HCT116 (cell line): ENCODE data around the gene NCOR1. TPM values are rescaled to one million over a fixed set of nuclear protein-coding genes. Genes with fewer than 3 reads are reported as not detected.

ENCODE experiments used
- ATAC-seq: fragments of 200-7000 bp; cut with Tn5 transposase; 2 replicates; pipeline ENCODE4 v1.9.1; 2020; ENCODE audit warnings: mild to moderate bottlenecking, moderate library complexity
- BruUV-seq: library from RNA; stranded (reverse); fragments of 400-500 nt; replicated peaks from 2 replicates; lab custom pipeline; 2021; lab: Mats Ljungman, UMichigan
- CTCF ChIA-PET: fragments of 300-600 bp; sonication (Branson Sonifier 250); formaldehyde crosslinking; loops from one replicate; lab custom pipeline; 2021; ENCODE audit warnings: antibody characterized with exemption; lab: Charles Lee
- POLR2A ChIA-PET: fragments of 300-600, 350-600 bp; sonication (Branson Sonifier 250); formaldehyde crosslinking; loops from one replicate; lab custom pipeline; 2021; ENCODE audit warnings: antibody characterized with exemption; lab: Charles Lee
- RAD21 ChIA-PET, 2 experiments: fragments of 300-600 bp; sonication (Branson Sonifier 250); formaldehyde crosslinking; loops; one replicate each; lab custom pipeline; 2023; ENCODE audit warnings: low total read pairs in 2 of 2; ENCODE audit not compliant: uncharacterized antibody in 2 of 2, unreplicated experiment in 2 of 2, low non-redundant PET in 1 of 2; lab: Charles Lee
- DNase-seq: peaks from one replicate; pipeline ENCODE4 v3.0.0-alpha.2; 2010; ENCODE audit warnings: low read depth, low spot score
- H2AFZ ChIP-seq: fragments of 200-600 bp; shearing (Covaris generic), sonication (generic); 2 replicates; pipeline ENCODE4 v1.6.1; 2017; ENCODE audit warnings: low read depth, mixed run types, mixed read lengths, antibody characterized with exemption, low read length; ENCODE audit not compliant: poor library complexity, severe bottlenecking
- H3K27ac ChIP-seq: 2 replicates; pipeline ENCODE4 v1.5.1; 2012; ENCODE audit warnings: low read depth, low read length
- H3K27me3 ChIP-seq: fragments of 200-600 bp; sonication (generic); 2 replicates; pipeline ENCODE4 v1.6.1; 2016; ENCODE audit warnings: mixed run types, low read length, mixed read lengths; ENCODE audit not compliant: insufficient read depth
- H3K36me3 ChIP-seq, 2 experiments: fragments of 200-500 bp in 1 of 2; fragments of 200-600 bp in 1 of 2; sonication (Bioruptor generic) in 1 of 2; sonication (generic) in 1 of 2; 2 replicates each; pipeline versions ENCODE4 v1.5.1 to v1.6.1; 2014 to 2016; ENCODE audit warnings: low read length in 2 of 2, inconsistent platforms in 1 of 2, mixed read lengths in 1 of 2, mixed run types in 1 of 2; ENCODE audit not compliant: insufficient read depth in 2 of 2, control insufficient read depth in 1 of 2
- H3K4me1 ChIP-seq, 2 experiments: fragments of 200-600 bp in 1 of 2; sonication (generic) in 1 of 2; 2 replicates each; pipeline versions ENCODE4 v1.5.1 to v1.6.1; 2012 to 2017; ENCODE audit warnings: low read length in 2 of 2, inconsistent platforms in 1 of 2, mild to moderate bottlenecking in 1 of 2, mixed read lengths in 1 of 2, mixed run types in 1 of 2, moderate library complexity in 1 of 2; ENCODE audit not compliant: insufficient read depth in 2 of 2, control insufficient read depth in 1 of 2
- H3K4me2 ChIP-seq: fragments of 200-600 bp; sonication (generic); 2 replicates; pipeline ENCODE4 v1.6.1; 2017; ENCODE audit warnings: mixed run types, low read length, mixed read lengths
- H3K4me3 ChIP-seq, 2 experiments: fragments of 200-600 bp in 1 of 2; sonication (generic) in 1 of 2; replicated peaks in 1 of 2; 2 replicates each; pipeline ENCODE4 v1.5.1; 2011 to 2016; ENCODE audit warnings: low read length in 2 of 2, control low read depth in 1 of 2, low read depth in 1 of 2, mild to moderate bottlenecking in 1 of 2, mixed read lengths in 1 of 2, mixed run types in 1 of 2
- H3K79me2 ChIP-seq: fragments of 200-600 bp; sonication (generic); 2 replicates; pipeline ENCODE4 v1.6.1; 2017; ENCODE audit warnings: mild to moderate bottlenecking, mixed run types, low read length, moderate library complexity, mixed read lengths; ENCODE audit not compliant: insufficient read depth
- H3K9ac ChIP-seq: fragments of 200-600 bp; sonication (generic); 2 replicates; pipeline ENCODE4 v1.6.1; 2016; ENCODE audit warnings: low read length, mixed read lengths
- H3K9me2 ChIP-seq: fragments of 200-600 bp; sonication (generic), shearing (Covaris generic); 2 replicates; pipeline ENCODE4 v1.6.1; 2017; ENCODE audit warnings: mixed run types, mild to moderate bottlenecking, moderate library complexity; ENCODE audit not compliant: insufficient read depth
- H3K9me3 ChIP-seq, 2 experiments: fragments of 200-500 bp in 1 of 2; fragments of 200-600 bp in 1 of 2; sonication (Bioruptor generic) in 1 of 2; sonication (generic) in 1 of 2; 2 replicates each; pipeline ENCODE4 v1.6.1; 2014 to 2017; ENCODE audit warnings: low read length in 2 of 2, mixed read lengths in 2 of 2, inconsistent platforms in 1 of 2, low read depth in 1 of 2, mild to moderate bottlenecking in 1 of 2, mixed run types in 1 of 2, moderate library complexity in 1 of 2; ENCODE audit not compliant: control insufficient read depth in 1 of 2, insufficient read depth in 1 of 2
- H4K20me1 ChIP-seq: fragments of 200-600 bp; sonication (generic), shearing (Covaris generic); 2 replicates; pipeline ENCODE4 v1.6.1; 2017; ENCODE audit warnings: mixed run types, mild to moderate bottlenecking, moderate library complexity; ENCODE audit not compliant: insufficient read depth
- ELF1 ChIP-seq: IDR thresholded peaks from 2 replicates; pipeline ENCODE4 v1.6.1; 2012; ENCODE audit warnings: low read depth, borderline replicate concordance
- intact Hi-C: fragments of 100-400 bp; cut with micrococcal nuclease; formaldehyde crosslinking; loops from 2 replicates; pipeline ENCODE4 v1.10.0; 2022
- total RNA-seq: library from RNA; stranded (reverse); gene quantifications from one replicate; pipeline ENCODE4 v1.2.1, GENCODE V29; 2021; ENCODE audit not compliant: unreplicated experiment
- TF ChIP-seq, protein P1 (sequence below): IDR thresholded peaks from 2 replicates; pipeline ENCODE4 v1.6.1; 2012
- TF ChIP-seq, protein P2 (sequence below): IDR thresholded peaks from 2 replicates; pipeline ENCODE4 v1.6.1; 2011; ENCODE audit warnings: mild to moderate bottlenecking, low read length, moderate library complexity; ENCODE audit not compliant: insufficient replicate concordance; ENCODE audit errors: extremely low read depth

Gene NCOR1
- total RNA-seq, 1 experiment from 2014 or later: 43.7 TPM

DNA sequence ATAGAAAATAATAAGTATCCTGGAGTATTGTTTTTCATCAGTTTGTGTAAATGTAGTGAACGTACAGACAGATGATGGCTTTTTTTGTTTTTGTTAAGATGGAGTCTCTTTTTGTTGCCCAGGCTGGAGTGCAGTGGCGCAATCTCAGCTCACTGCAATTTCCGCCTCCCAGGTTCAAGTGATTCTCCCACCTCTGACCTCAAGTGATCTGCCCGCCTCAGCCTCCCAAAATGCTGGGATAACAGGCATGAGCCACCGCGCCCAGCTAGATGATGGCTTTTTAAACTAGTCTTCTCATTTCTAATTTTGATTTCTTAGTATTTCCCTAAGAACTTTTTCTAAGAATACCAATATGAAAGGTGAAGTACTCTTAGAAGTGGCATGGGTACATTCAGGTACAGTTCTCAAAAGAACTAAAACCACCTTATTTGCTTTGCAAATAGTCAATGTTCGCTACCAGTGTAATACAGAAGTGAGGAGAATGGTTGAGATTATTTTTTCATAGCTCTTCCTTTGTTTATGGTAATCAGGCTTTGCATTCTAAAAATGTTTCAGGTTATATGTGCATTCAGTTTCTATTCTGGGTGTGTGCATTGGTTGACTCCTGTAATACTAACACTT is 181.5 kb downstream of the NCOR1 start:
- Histone ChIP-seq H3K9me3 (no peaks in the 10 kb centered on the region), H3K4me2 (no peak overlapping the region), H3K4me3 (no peak overlapping the region), H3K9me2 (no peaks in the 10 kb centered on the region), H3K9ac (no peak overlapping the region), H3K27ac (no peak overlapping the region), H2AFZ (no peak overlapping the region), H3K4me1 (peaks cover 2 to 3% of the 10 kb centered on the region in 2 experiments; a peak in 3 of 4 replicates), H3K27me3 (no peaks in the 10 kb centered on the region), H3K36me3 (peaks cover 52 to 54% of the 10 kb centered on the region in 2 experiments; a peak in 3 of 4 replicates), H4K20me1 (no peaks in the 10 kb centered on the region)
- RAD21 ChIA-PET: no interaction called here
- intact Hi-C loops: no loop called here
- ATAC-seq: no peak
- POLR2A ChIA-PET: no interaction called here
- CTCF ChIA-PET: no interaction called here
- BruUV-seq: no TSS peak
- TF ChIP-seq, protein P1, sequence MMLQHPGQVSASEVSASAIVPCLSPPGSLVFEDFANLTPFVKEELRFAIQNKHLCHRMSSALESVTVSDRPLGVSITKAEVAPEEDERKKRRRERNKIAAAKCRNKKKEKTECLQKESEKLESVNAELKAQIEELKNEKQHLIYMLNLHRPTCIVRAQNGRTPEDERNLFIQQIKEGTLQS: no peak
- TF ChIP-seq, protein P2, sequence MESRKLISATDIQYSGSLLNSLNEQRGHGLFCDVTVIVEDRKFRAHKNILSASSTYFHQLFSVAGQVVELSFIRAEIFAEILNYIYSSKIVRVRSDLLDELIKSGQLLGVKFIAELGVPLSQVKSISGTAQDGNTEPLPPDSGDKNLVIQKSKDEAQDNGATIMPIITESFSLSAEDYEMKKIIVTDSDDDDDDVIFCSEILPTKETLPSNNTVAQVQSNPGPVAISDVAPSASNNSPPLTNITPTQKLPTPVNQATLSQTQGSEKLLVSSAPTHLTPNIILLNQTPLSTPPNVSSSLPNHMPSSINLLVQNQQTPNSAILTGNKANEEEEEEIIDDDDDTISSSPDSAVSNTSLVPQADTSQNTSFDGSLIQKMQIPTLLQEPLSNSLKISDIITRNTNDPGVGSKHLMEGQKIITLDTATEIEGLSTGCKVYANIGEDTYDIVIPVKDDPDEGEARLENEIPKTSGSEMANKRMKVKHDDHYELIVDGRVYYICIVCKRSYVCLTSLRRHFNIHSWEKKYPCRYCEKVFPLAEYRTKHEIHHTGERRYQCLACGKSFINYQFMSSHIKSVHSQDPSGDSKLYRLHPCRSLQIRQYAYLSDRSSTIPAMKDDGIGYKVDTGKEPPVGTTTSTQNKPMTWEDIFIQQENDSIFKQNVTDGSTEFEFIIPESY: no peak
- TF ChIP-seq ELF1: no peak
- TF ChIP-seq, all 23 proteins: peak for 0
- DNase-seq: no peak
- peaks cover 14% of the 10 kb centered on the region for H3K79me2 ChIP-seq
